Measurements from ENCODE around the gene BTBD9. TPM values are rescaled to one million over a fixed set of nuclear protein-coding genes. Genes with fewer than 3 reads are reported as not detected.

The BTBD9 gene
- polyA plus RNA-seq, 1 experiment, result 5.4 TPM

DNA sequence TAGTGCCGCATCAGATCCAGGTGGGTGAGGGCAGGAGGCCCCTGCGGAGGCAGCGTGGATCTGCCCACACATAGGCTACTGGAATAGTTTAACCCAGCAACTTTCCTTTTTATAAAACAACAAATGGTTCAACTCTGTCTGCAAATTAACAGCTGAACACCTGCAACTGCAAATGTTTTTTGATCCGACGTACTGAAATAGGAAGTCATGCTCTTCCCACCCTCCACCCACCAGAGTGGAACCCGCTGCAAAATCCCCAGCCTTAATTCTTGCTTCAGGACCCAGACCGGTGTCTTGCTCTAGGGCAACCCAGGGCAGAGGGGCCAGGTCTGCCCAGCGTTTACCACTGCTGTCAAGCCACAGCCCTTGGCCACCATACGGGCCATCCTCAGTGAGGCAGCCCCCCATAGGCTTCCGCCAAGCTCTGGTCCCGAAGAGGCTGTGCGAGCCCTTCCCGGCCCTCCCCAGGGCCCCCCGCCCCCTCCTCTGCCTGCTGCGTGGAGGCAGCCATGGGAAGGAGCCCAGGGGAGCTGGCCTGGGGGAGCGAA, 485.9 kb downstream of the BTBD9 start:
- Histone ChIP-seq H3K27me3 (ENCODE audit: control insufficient read depth, insufficient read depth, low read length) (no peaks in the 10 kb centered on the region), H3K4me3 (ENCODE audit: low read depth, low read length) (no peak overlapping the region), H3K36me3 (ENCODE audit: control insufficient read depth, insufficient read depth, low read length) (peaks cover 13% of the 10 kb centered on the region)
- DNase-seq (ENCODE audit: low read depth), result no peak
- ChIA-PET CTCF (no interaction called here), POLR2A (no interaction called here)
- TF ChIP-seq CTCF (IDR thresholded peaks at IDR 0.05; ENCODE audit: insufficient read depth, low read depth, low read length), result no peak

DNA sequence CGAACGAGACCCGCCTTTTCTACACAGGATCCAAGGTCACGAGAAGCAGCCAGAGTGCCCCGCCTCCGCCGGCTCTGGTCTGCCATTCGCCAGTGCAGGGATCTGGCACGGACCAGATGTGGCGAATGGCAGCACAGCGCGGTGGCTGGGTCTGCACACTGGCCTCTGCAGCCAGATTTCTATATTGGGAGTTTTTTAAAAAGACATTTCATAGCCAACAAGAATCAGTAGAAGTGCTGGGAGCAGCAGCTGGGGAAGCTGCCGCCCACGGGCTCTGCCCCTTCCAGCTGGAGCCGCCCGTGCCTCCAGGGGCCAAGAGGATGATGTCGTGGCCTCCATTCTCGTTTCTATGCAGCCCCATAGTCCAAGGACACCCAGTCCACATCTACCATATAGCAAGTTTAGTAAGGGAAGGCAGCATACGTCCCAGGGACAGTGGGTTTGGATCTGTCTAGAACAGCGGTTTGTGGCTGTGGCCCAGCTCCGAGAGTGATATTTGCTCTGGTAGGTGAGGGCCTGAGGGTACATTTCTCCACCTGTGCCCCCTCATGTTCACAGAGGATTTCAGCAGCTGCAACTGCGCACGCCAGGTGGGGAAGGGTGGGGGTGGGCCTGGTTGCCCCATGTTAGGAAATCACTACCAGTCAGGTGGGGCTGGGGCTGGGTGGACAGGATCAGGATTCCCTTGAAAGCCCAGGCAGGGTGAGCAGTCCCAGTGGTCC, 486.5 kb downstream of the BTBD9 start:
- TF ChIP-seq CTCF (IDR thresholded peaks at IDR 0.05; ENCODE audit: insufficient read depth, low read depth, low read length), result no peak
- H3K36me3 ChIP-seq (ENCODE audit: control insufficient read depth, insufficient read depth, low read length), result peaks cover 13% of the 10 kb centered on the region
- no peak overlapping the region for H3K4me3 ChIP-seq (ENCODE audit: low read depth, low read length)
- ChIA-PET POLR2A (no interaction called here), CTCF (no interaction called here)
- DNase-seq (ENCODE audit: low read depth), result no peak
- no peaks in the 10 kb centered on the region for H3K27me3 ChIP-seq (ENCODE audit: control insufficient read depth, insufficient read depth, low read length)

GRCh38 chr6:38152620-38153019, 487.1 kb downstream of the BTBD9 start:
- CTCF ChIA-PET, result no interaction called here
- H3K36me3 ChIP-seq (ENCODE audit: control insufficient read depth, insufficient read depth, low read length), result peaks cover 13% of the 10 kb centered on the region
- no peak for DNase-seq (ENCODE audit: low read depth)
- no peak for TF ChIP-seq CTCF (IDR thresholded peaks at IDR 0.05; ENCODE audit: insufficient read depth, low read depth, low read length)
- POLR2A ChIA-PET, result no interaction called here
- no peak overlapping the region for H3K4me3 ChIP-seq (ENCODE audit: low read depth, low read length)
- H3K27me3 ChIP-seq (ENCODE audit: control insufficient read depth, insufficient read depth, low read length), result no peaks in the 10 kb centered on the region

DNA sequence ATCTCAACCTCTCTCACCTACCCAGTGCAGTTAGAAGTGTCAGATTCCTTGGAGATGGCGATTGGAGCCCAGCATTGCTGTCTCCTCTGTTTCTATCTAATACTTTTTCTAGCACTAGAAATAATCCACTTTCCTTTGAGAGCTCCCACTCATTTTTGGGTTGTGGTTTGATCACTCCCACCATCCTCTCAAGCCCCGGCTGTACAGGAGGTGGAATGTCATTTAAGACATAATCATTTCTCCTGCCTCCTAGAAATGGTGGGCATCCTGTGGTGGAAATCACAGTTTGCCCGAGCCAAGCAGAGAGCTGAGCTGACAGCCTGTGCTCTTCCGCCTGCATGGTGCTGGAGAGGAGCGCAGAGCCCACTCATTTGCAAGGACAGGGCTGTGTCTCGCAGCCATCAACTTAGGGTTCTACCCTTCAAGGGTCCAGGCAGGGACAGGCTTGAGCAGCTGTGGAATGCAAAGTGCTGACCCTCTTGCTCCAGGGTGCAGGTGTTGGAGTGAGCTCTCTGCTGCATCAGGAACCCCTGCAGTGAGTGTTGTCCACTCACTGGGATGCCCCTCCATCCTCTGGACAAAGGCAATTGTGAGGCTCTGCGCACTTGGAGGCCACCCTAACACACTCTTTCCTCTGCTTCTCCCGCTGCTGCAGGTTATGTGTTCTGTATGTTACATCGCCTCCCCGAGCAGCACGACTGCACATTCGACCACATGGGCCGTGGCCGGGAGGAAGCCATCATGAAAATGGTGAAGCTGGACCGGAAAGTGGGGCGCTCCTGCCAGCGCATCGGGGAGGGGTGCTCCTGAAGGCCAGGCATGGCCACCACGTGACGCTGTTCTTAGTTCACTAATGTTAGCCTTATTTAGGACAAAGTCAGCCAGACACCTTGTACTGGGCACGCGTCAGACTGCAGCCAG, 487.9 kb downstream of the BTBD9 start:
- TF ChIP-seq CTCF (IDR thresholded peaks at IDR 0.05; ENCODE audit: insufficient read depth, low read depth, low read length), result no peak
- no peak for DNase-seq (ENCODE audit: low read depth)
- Histone ChIP-seq H3K36me3 (ENCODE audit: control insufficient read depth, insufficient read depth, low read length) (peaks cover 13% of the 10 kb centered on the region), H3K27me3 (ENCODE audit: control insufficient read depth, insufficient read depth, low read length) (no peaks in the 10 kb centered on the region), H3K4me3 (ENCODE audit: low read depth, low read length) (no peak overlapping the region)
- ChIA-PET CTCF (no interaction called here), POLR2A (no interaction called here)

DNA sequence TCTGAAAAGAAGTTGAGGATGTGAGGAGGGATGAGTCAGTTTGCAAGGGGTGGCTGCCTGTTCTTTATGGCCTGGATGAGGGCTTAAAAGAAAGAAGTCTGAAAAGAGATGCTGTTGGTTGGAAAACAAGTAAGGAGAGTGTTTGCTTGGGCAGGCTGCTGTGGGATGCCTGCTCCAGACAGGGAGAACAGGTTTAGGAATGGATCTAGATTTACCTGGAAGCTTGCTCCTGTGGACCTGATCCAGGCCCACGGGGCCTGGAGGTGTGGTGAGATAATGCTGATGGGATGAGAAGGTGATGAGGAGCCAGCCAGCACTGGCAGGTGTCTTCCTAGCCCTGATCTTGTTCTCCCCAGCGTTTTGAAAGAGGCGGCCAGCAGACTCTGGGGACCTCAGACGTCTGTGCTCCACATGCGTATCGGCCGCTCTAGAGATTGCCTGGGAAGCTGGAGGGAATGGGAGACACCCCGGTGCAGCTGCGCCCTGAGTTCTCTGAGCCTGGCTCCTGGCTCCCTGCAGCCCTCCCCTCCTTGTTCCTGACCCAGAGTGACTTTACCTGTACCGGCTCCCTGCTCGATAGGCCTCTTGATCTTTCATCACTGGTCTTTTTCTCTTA, 488.9 kb downstream of the BTBD9 start:
- no peak for DNase-seq (ENCODE audit: low read depth)
- peaks cover 13% of the 10 kb centered on the region for H3K36me3 ChIP-seq (ENCODE audit: control insufficient read depth, insufficient read depth, low read length)
- ChIA-PET POLR2A (no interaction called here), CTCF (interaction anchor here (1.5 kb wide), 1 partner anchor 116 kb away, joined by 3 read pairs; no protein-coding TSS in a partner anchor)
- no peak for TF ChIP-seq CTCF (IDR thresholded peaks at IDR 0.05; ENCODE audit: insufficient read depth, low read depth, low read length)
- H3K27me3 ChIP-seq (ENCODE audit: control insufficient read depth, insufficient read depth, low read length), result no peaks in the 10 kb centered on the region
- no peak overlapping the region for H3K4me3 ChIP-seq (ENCODE audit: low read depth, low read length)

Measured in BJ (cell line).